SIG-M5 (cell line): ENCODE results near the gene ZBTB44.
"Not testable (repeated sequence)": the region's sequence is repeated elsewhere in the genome, so short reads cannot be mapped to it uniquely, and the experiment has no call there.

Experiments used
- DNase-seq: peaks from one replicate; lab custom pipeline; 2025; lab: John Stamatoyannopoulos, UW

Gene ZBTB44

GRCh38 chr11:130249371-130249770, 65.3 kb downstream of the ZBTB44 start:
- no peak for DNase-seq

- DNase-seq = no peak
Observed at GRCh38 chr11:130247319-130247718, 67.4 kb downstream of the ZBTB44 start.

GRCh38 chr11:130246738-130247137, 68.0 kb downstream of the ZBTB44 start:
- DNase-seq = no peak

GRCh38 chr11:130246270-130246669, 68.4 kb downstream of the ZBTB44 start:
- no peak for DNase-seq

- DNase-seq = not testable (repeated sequence)
Observed at GRCh38 chr11:130245375-130245774, 69.3 kb downstream of the ZBTB44 start.

- no peak for DNase-seq
Observed at GRCh38 chr11:130244848-130245247, 69.9 kb downstream of the ZBTB44 start.

- no peak for DNase-seq
Observed at GRCh38 chr11:130243816-130244215, 70.9 kb downstream of the ZBTB44 start.

GRCh38 chr11:130241713-130242112, 73.0 kb downstream of the ZBTB44 start:
- no peak for DNase-seq

- no peak for DNase-seq
Observed at GRCh38 chr11:130237282-130238006, 77.3 kb downstream of the ZBTB44 start.

GRCh38 chr11:130234315-130234714, 80.4 kb downstream of the ZBTB44 start:
- no peak for DNase-seq

GRCh38 chr11:130233888-130234287, 80.8 kb downstream of the ZBTB44 start:
- not testable (repeated sequence) for DNase-seq

- DNase-seq = not testable (repeated sequence)
Observed at GRCh38 chr11:130233486-130233885, 81.2 kb downstream of the ZBTB44 start.

GRCh38 chr11:130227373-130227772, 87.3 kb downstream of the ZBTB44 start:
- no peak for DNase-seq

- no peak for DNase-seq
Observed at GRCh38 chr11:130223291-130223971, 91.3 kb downstream of the ZBTB44 start.

GRCh38 chr11:130220311-130221035, 94.2 kb downstream of the ZBTB44 start:
- DNase-seq = no peak

- no peak for DNase-seq
Observed at GRCh38 chr11:130219148-130219547, 95.6 kb downstream of the ZBTB44 start.

- no peak for DNase-seq
Observed at GRCh38 chr11:130218501-130219070, 96.1 kb downstream of the ZBTB44 start.

GRCh38 chr11:130217133-130218031, 97.3 kb downstream of the ZBTB44 start:
- no peak for DNase-seq

- no peak for DNase-seq
Observed at GRCh38 chr11:130216591-130217132, 98.1 kb downstream of the ZBTB44 start.

GRCh38 chr11:130216221-130216550, 98.5 kb downstream of the ZBTB44 start:
- no peak for DNase-seq

GRCh38 chr11:130215531-130216220, 99.0 kb downstream of the ZBTB44 start:
- no peak for DNase-seq
